Measurements from ENCODE around the gene ARL4C. TPM values are rescaled to one million over a fixed set of nuclear protein-coding genes. Genes with fewer than 3 reads are reported as not detected.

ARL4C gene
- total and polyA plus RNA-seq, 8 donors: 15.8 to 28.5 (median 24.2) TPM

- Histone ChIP-seq H3K36me3 (no peaks in the 10 kb centered on the region), H3K4me3 (no peak overlapping the region), H3K9me3 (no peaks in the 10 kb centered on the region), H3K27ac (no peak overlapping the region), H3K4me1 (no peaks in the 10 kb centered on the region), H3K27me3 (no peaks in the 10 kb centered on the region)
- TF ChIP-seq, protein P1, sequence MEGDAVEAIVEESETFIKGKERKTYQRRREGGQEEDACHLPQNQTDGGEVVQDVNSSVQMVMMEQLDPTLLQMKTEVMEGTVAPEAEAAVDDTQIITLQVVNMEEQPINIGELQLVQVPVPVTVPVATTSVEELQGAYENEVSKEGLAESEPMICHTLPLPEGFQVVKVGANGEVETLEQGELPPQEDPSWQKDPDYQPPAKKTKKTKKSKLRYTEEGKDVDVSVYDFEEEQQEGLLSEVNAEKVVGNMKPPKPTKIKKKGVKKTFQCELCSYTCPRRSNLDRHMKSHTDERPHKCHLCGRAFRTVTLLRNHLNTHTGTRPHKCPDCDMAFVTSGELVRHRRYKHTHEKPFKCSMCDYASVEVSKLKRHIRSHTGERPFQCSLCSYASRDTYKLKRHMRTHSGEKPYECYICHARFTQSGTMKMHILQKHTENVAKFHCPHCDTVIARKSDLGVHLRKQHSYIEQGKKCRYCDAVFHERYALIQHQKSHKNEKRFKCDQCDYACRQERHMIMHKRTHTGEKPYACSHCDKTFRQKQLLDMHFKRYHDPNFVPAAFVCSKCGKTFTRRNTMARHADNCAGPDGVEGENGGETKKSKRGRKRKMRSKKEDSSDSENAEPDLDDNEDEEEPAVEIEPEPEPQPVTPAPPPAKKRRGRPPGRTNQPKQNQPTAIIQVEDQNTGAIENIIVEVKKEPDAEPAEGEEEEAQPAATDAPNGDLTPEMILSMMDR (IDR thresholded peaks at IDR 0.05): no peak
- intact Hi-C loops (cut with DNase I): no loop called here
- no peak for DNase-seq
- ATAC-seq: peak; percentile 50
Measured at GRCh38 chr2:234451852-234452625, 44.8 kb downstream of the ARL4C start.

GRCh38 chr2:234451242-234451641, 45.6 kb downstream of the ARL4C start:
- no peaks in the 10 kb centered on the region for H3K9me3 ChIP-seq
- H3K4me3 ChIP-seq: no peak overlapping the region
- no peaks in the 10 kb centered on the region for H3K36me3 ChIP-seq
- no peaks in the 10 kb centered on the region for H3K27me3 ChIP-seq
- no peak for ATAC-seq
- no peak for DNase-seq
- intact Hi-C loops (cut with DNase I): no loop called here
- TF ChIP-seq, protein P1 (IDR thresholded peaks at IDR 0.05): no peak
- H3K4me1 ChIP-seq: peaks cover 0 to 6% of the 10 kb centered on the region in 2 donors
- no peak overlapping the region for H3K27ac ChIP-seq

DNA sequence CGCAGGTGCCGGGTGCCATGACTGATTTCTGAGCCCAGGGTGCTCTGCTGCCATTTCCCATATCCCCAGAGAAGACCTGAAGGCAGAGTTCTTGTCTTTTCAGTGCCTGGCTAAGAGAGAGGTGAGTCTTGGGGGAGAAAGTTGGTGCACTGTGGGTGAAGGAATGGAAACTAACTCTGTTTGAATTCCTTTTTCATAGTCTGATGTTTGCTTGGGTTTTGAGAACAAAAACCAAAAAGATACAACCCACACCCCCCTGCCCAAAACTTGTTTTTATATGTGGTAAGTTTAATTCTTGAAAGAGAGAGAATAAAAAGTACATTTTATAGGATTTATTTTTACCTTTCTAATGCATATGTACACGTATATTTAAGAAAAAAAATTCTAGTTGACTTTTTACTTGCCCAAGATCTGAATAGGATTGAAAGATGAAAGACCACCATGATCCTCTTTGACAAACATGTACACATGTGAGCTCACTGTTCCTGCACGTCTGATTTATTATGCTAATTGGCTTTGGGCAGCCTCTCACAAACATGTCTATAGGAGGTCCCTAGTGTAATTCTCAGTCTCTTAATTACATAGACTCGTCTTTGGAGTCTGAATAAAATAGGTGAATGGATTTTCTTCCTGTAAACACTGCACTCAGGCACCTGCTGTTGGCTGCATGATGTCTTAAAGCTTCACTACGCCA, 46.3 kb downstream of the ARL4C start:
- H3K27me3 ChIP-seq: no peaks in the 10 kb centered on the region
- H3K36me3 ChIP-seq: no peaks in the 10 kb centered on the region
- ATAC-seq: no peak
- TF ChIP-seq, protein P1 (IDR thresholded peaks at IDR 0.05): no peak
- H3K4me1 ChIP-seq: peaks cover 0 to 12% of the 10 kb centered on the region in 2 donors
- intact Hi-C loops (cut with DNase I): no loop called here
- H3K27ac ChIP-seq: no peak overlapping the region
- no peaks in the 10 kb centered on the region for H3K9me3 ChIP-seq
- no peak for DNase-seq
- H3K4me3 ChIP-seq: no peak overlapping the region

- TF ChIP-seq, protein P1 (IDR thresholded peaks at IDR 0.05): no peak
- Histone ChIP-seq H3K4me1 (peaks cover 6 to 26% of the 10 kb centered on the region in 2 donors), H3K27ac (no peak overlapping the region), H3K4me3 (no peak overlapping the region), H3K9me3 (no peaks in the 10 kb centered on the region), H3K27me3 (no peaks in the 10 kb centered on the region), H3K36me3 (no peaks in the 10 kb centered on the region)
- DNase-seq (no peak), ATAC-seq (no peak)
- intact Hi-C loops (cut with DNase I): no loop called here
Measured at GRCh38 chr2:234448506-234449184, 48.2 kb downstream of the ARL4C start.

- Histone ChIP-seq H3K4me1 (peaks cover 6 to 26% of the 10 kb centered on the region in 2 donors), H3K27ac (no peak overlapping the region), H3K36me3 (no peaks in the 10 kb centered on the region), H3K4me3 (no peak overlapping the region), H3K9me3 (no peaks in the 10 kb centered on the region), H3K27me3 (no peaks in the 10 kb centered on the region)
- intact Hi-C loops (cut with DNase I): no loop called here
- ATAC-seq (no peak), DNase-seq (no peak)
- TF ChIP-seq, protein P1 (IDR thresholded peaks at IDR 0.05): no peak
Measured at GRCh38 chr2:234447963-234448362, 48.9 kb downstream of the ARL4C start.

Data from left lung (tissue), 10 donors.